ENCODE results near the gene P2RX3. TPM values are rescaled to one million over a fixed set of nuclear protein-coding genes. Genes with fewer than 3 reads are reported as not detected.

Gene P2RX3
- total RNA-seq, 1 donor from 2014 or later: not detected

DNA sequence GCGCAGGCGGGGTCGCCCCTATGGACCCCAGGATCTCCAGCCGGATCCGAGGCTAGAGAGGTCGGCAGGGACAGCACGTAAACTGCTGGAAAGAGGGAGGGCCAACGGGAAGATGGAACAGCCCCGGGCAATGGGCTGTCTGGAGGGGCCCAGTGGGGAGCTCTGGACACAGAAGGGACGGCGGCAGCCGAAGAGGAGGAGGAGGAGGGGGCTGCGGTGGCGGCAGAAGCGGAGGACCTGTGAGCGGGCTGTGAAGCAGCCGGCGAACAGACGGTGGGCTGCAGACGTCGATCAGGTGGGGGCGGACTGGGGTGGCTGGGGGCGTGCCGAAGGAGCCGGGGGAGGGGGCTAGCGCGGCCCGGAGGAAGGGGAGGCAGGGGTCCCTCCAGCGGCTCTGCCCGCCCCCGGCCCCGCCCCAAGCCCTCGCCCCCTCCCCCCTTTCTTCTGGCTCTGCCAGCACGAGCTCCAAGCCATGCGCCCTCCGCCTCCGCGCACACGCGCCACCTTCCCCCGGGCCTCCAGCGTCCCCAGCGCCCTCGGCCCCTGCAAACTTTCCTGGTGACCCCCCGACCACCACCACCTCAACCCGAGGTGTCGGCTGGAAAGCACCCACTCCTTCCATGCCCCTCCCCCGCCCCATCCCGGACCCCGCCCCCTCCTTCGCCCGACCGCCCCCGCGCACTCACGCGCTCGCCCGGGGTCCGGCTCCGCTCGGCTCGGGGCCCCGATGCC, 13.8 kb upstream of the P2RX3 start:
- DNase-seq (peak; percentile 68), ATAC-seq (peak; percentile 1 to 2)
- TF ChIP-seq CTCF (IDR thresholded peaks at IDR 0.05): no peak
- Histone ChIP-seq H3K4me1 (peaks cover 60% of the 10 kb centered on the region), H3K36me3 (peaks cover 43% of the 10 kb centered on the region), H3K27ac (peak overlapping the region; percentile 96), H3K27me3 (ENCODE audit: low read depth) (no peaks in the 10 kb centered on the region), H3K9me3 (no peaks in the 10 kb centered on the region), H3K4me3 (peak overlapping the region; percentile 74)
- intact Hi-C loops (cut with DNase I): no loop called here

GRCh38 chr11:57324886-57325734, 13.0 kb upstream of the P2RX3 start, which contains the start of gene TNKS1BP1:
Gene TNKS1BP1, minus strand, starts transcription at chr11:57324952. Its CDS starts 3,067 bp downstream, at chr11:57321885.
- intact Hi-C loops (cut with DNase I): no loop called here
- ATAC-seq (peak; percentile 84 to 91), DNase-seq (peak; percentile 98)
- H3K36me3 ChIP-seq: peaks cover 43% of the 10 kb centered on the region
- no peaks in the 10 kb centered on the region for H3K27me3 ChIP-seq (ENCODE audit: low read depth)
- no peaks in the 10 kb centered on the region for H3K9me3 ChIP-seq
- TF ChIP-seq CTCF (IDR thresholded peaks at IDR 0.05): no peak
- H3K27ac ChIP-seq: peak within 1 kb of the TSS; percentile 96
- H3K4me1 ChIP-seq: peaks cover 52% of the 10 kb centered on the region
- peak within 1 kb of the TSS; percentile 74 for H3K4me3 ChIP-seq

DNA sequence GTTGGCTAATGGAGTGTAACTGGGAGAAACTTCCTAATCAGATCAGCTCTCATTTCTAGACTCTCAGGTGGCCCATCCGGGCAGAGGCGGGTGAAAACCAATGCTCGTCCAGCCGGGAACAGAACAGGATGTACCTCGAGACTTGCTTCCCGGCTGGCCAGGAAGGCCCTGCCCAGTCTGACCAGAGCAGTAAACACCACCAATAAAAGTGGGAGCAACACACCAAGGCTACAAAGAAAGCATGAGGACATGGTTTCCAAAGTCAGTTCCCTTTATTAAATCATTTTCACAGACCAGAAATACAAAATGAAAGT, 12.5 kb upstream of the P2RX3 start:
- DNase-seq (peak; percentile 76), ATAC-seq (peak; percentile 33 to 48)
- intact Hi-C loops (cut with DNase I): no loop called here
- Histone ChIP-seq H3K36me3 (peaks cover 43% of the 10 kb centered on the region), H3K27me3 (ENCODE audit: low read depth) (no peaks in the 10 kb centered on the region), H3K4me3 (peak overlapping the region; percentile 74), H3K4me1 (peaks cover 47% of the 10 kb centered on the region), H3K9me3 (no peaks in the 10 kb centered on the region), H3K27ac (peak overlapping the region; percentile 96)
- no peak for TF ChIP-seq CTCF (IDR thresholded peaks at IDR 0.05)

DNA sequence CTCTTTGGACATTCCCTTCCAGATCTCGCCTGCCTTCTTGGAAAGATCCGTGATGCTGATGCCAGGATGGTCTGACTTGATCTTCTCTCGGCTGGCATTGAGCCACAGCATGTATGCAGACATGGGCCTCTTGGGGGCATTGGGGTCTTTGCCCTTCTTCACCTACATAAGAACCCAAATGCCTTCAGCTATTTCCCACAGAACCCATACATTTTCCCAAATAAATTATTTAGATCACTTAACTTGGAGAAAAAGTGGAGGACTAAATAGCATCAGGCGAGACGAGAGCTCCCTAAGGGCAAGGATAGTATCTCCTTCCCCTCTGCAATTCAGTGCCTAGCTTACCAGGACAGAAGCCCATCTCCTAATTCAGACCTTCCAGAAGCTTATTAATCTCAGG, 10.4 kb upstream of the P2RX3 start:
- ATAC-seq: no peak

DNA sequence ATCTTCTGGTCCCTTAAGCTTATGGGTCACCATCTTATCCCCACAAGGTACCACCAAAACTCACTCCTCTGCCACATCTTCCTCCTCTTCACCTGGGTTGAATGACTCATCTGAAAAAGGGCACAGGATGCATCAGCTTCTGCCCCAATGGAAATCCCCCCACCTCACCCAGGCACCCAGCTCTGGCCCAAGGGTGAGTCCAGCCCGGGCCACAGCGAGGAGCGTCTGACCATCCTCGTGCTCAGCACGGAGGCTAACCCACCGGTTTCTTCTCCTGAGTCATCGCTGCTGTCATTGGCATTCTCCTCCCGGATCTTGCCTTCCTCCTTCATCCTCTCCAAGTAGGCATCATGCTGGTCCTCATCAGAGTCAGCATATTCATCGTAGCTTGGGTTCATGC, 8.1 kb upstream of the P2RX3 start:
- H3K4me3 ChIP-seq: no peak overlapping the region
- intact Hi-C loops (cut with DNase I): no loop called here
- TF ChIP-seq CTCF (IDR thresholded peaks at IDR 0.05): no peak
- ATAC-seq (no peak), DNase-seq (no peak)
- H3K36me3 ChIP-seq: peaks cover 75% of the 10 kb centered on the region
- no peak overlapping the region for H3K27ac ChIP-seq
- peaks cover 32% of the 10 kb centered on the region for H3K4me1 ChIP-seq
- no peaks in the 10 kb centered on the region for H3K9me3 ChIP-seq
- H3K27me3 ChIP-seq (ENCODE audit: low read depth): no peaks in the 10 kb centered on the region

More for the DNA sequence above, 10.4 kb upstream of the P2RX3 start:
- Histone ChIP-seq H3K36me3 (peaks cover 63% of the 10 kb centered on the region), H3K4me1 (peaks cover 31% of the 10 kb centered on the region), H3K4me3 (no peak overlapping the region), H3K9me3 (no peaks in the 10 kb centered on the region), H3K27me3 (ENCODE audit: low read depth) (no peaks in the 10 kb centered on the region), H3K27ac (peak overlapping the region; percentile 96)
- intact Hi-C loops (cut with DNase I): no loop called here
- DNase-seq: no peak
- TF ChIP-seq CTCF (IDR thresholded peaks at IDR 0.05): no peak
